LNCaP clone FGC (cell line): ENCODE results near the gene PARP15.

Source experiments
- DNase-seq: peaks from one replicate; pipeline ENCODE4 v3.0.0-alpha.2; 2011; ENCODE audit warnings: low read depth
- H3K4me3 ChIP-seq: 2 replicates; pipeline ENCODE4 v1.5.1; 2011; ENCODE audit warnings: mild to moderate bottlenecking, low read depth, low read length, control low read depth
- CTCF ChIP-seq: IDR thresholded peaks from 2 replicates; pipeline ENCODE4 v1.5.1; 2012; ENCODE audit warnings: mild to moderate bottlenecking; ENCODE audit not compliant: control insufficient read depth, insufficient read depth; ENCODE audit errors: extremely low read depth

PARP15 gene

GRCh38 chr3:122677216-122677615 is 99.8 kb downstream of the PARP15 start:
- H3K4me3 ChIP-seq, result no peak overlapping the region
- TF ChIP-seq CTCF, result no peak
- no peak for DNase-seq

- H3K4me3 ChIP-seq, result no peak overlapping the region
- DNase-seq, result no peak
- no peak for TF ChIP-seq CTCF
Observed at GRCh38 chr3:122678506-122678905, 101.1 kb downstream of the PARP15 start.

- H3K4me3 ChIP-seq, result no peak overlapping the region
Observed at GRCh38 chr3:122679085-122679881, 101.8 kb downstream of the PARP15 start.

GRCh38 chr3:122679882-122680474 is 102.5 kb downstream of the PARP15 start:
- no peak for TF ChIP-seq CTCF
- H3K4me3 ChIP-seq, result no peak overlapping the region; the same call in 1 of the 2 replicates
- DNase-seq, result no peak

More at GRCh38 chr3:122679085-122679881, 101.8 kb downstream of the PARP15 start:
- TF ChIP-seq CTCF, result peak; percentile 79
- peak; percentile 25 for DNase-seq

- no peak for TF ChIP-seq CTCF
- DNase-seq, result no peak
- H3K4me3 ChIP-seq, result peak within 1 kb of the TSS; percentile 52
Observed at GRCh38 chr3:122680475-122681283, 103.2 kb downstream of the PARP15 start, which contains the start of gene PARP14. TSS of gene PARP14 (plus strand) at chr3:122680839. CDS start at chr3:122680884, 45 bp downstream.

GRCh38 chr3:122681284-122681973 is 104.0 kb downstream of the PARP15 start:
- no peak for DNase-seq
- no peak for TF ChIP-seq CTCF
- peak overlapping the region; percentile 52 for H3K4me3 ChIP-seq
